ENCODE results near the gene ZBTB7C. TPM values are rescaled to one million over a fixed set of nuclear protein-coding genes. Genes with fewer than 3 reads are reported as not detected.

The ZBTB7C gene
- total RNA-seq, 1 donor from 2014 or later, result 13.0 TPM

- peak overlapping the region; percentile 61 for H3K27ac Mint-ChIP-seq
- no peak overlapping the region for H3K4me3 Mint-ChIP-seq
- no peaks in the 10 kb centered on the region for H3K36me3 Mint-ChIP-seq
- H3K9me3 Mint-ChIP-seq, result no peaks in the 10 kb centered on the region
- peaks cover 19% of the 10 kb centered on the region for H3K27me3 Mint-ChIP-seq
- DNase-seq (ENCODE audit: extremely low spot score, unreplicated experiment), result peak; percentile 7
- TF ChIP-seq CTCF (conservative IDR thresholded peaks at IDR 0.05), result no peak
- H3K4me1 Mint-ChIP-seq (ENCODE audit: unreplicated experiment), result peaks cover 17% of the 10 kb centered on the region
Measured at GRCh38 chr18:48393170-48393569, 16.0 kb downstream of the ZBTB7C start.

GRCh38 chr18:48392268-48392667 is 16.9 kb downstream of the ZBTB7C start:
- H3K27me3 Mint-ChIP-seq, result peaks cover 15% of the 10 kb centered on the region
- H3K36me3 Mint-ChIP-seq, result no peaks in the 10 kb centered on the region
- no peak for TF ChIP-seq CTCF (conservative IDR thresholded peaks at IDR 0.05)
- no peaks in the 10 kb centered on the region for H3K9me3 Mint-ChIP-seq
- DNase-seq (ENCODE audit: extremely low spot score, unreplicated experiment), result no peak
- H3K4me3 Mint-ChIP-seq, result no peak overlapping the region
- H3K27ac Mint-ChIP-seq, result no peak overlapping the region
- peaks cover 17% of the 10 kb centered on the region for H3K4me1 Mint-ChIP-seq (ENCODE audit: unreplicated experiment)

- peaks cover 11% of the 10 kb centered on the region for H3K27me3 Mint-ChIP-seq
- H3K27ac Mint-ChIP-seq, result no peak overlapping the region
- H3K4me1 Mint-ChIP-seq (ENCODE audit: unreplicated experiment), result peaks cover 17% of the 10 kb centered on the region
- no peaks in the 10 kb centered on the region for H3K36me3 Mint-ChIP-seq
- TF ChIP-seq CTCF (conservative IDR thresholded peaks at IDR 0.05), result no peak
- H3K4me3 Mint-ChIP-seq, result no peak overlapping the region
- H3K9me3 Mint-ChIP-seq, result no peaks in the 10 kb centered on the region
- peak; percentile 11 for DNase-seq (ENCODE audit: extremely low spot score, unreplicated experiment)
Measured at GRCh38 chr18:48391868-48392267, 17.3 kb downstream of the ZBTB7C start.

GRCh38 chr18:48390641-48391040 is 18.5 kb downstream of the ZBTB7C start:
- TF ChIP-seq CTCF (conservative IDR thresholded peaks at IDR 0.05), result no peak
- H3K9me3 Mint-ChIP-seq, result no peaks in the 10 kb centered on the region
- no peak overlapping the region for H3K4me3 Mint-ChIP-seq
- no peaks in the 10 kb centered on the region for H3K36me3 Mint-ChIP-seq
- no peak overlapping the region for H3K27ac Mint-ChIP-seq
- peaks cover 17% of the 10 kb centered on the region for H3K4me1 Mint-ChIP-seq (ENCODE audit: unreplicated experiment)
- peaks cover 7% of the 10 kb centered on the region for H3K27me3 Mint-ChIP-seq
- DNase-seq (ENCODE audit: extremely low spot score, unreplicated experiment), result no peak

- Mint-ChIP-seq H3K4me1 (ENCODE audit: unreplicated experiment) (peaks cover 7% of the 10 kb centered on the region), H3K9me3 (no peaks in the 10 kb centered on the region), H3K27ac (no peak overlapping the region), H3K36me3 (no peaks in the 10 kb centered on the region), H3K4me3 (no peak overlapping the region), H3K27me3 (peaks cover 3% of the 10 kb centered on the region)
- no peak for DNase-seq (ENCODE audit: extremely low spot score, unreplicated experiment)
- TF ChIP-seq CTCF (conservative IDR thresholded peaks at IDR 0.05), result no peak
Measured at GRCh38 chr18:48388478-48388877, 20.7 kb downstream of the ZBTB7C start.

GRCh38 chr18:48387300-48387699 is 21.9 kb downstream of the ZBTB7C start:
- no peak overlapping the region for H3K27ac Mint-ChIP-seq
- H3K4me3 Mint-ChIP-seq, result no peak overlapping the region
- no peaks in the 10 kb centered on the region for H3K9me3 Mint-ChIP-seq
- no peaks in the 10 kb centered on the region for H3K27me3 Mint-ChIP-seq
- H3K4me1 Mint-ChIP-seq (ENCODE audit: unreplicated experiment), result peaks cover 4% of the 10 kb centered on the region
- no peaks in the 10 kb centered on the region for H3K36me3 Mint-ChIP-seq
- TF ChIP-seq CTCF (conservative IDR thresholded peaks at IDR 0.05), result no peak
- DNase-seq (ENCODE audit: extremely low spot score, unreplicated experiment), result no peak

Data from type B pancreatic cell (in vitro differentiated cells).